NB4 (cell line): Measurements from ENCODE around the gene CELA3A.

ENCODE experiments used
- MAX ChIP-seq: IDR thresholded peaks from 2 replicates; pipeline ENCODE4 v1.6.1; 2011; ENCODE audit warnings: low read depth, low read length
- MYC ChIP-seq: IDR thresholded peaks from 2 replicates; pipeline ENCODE4 v1.6.1; 2011; ENCODE audit warnings: low read depth, low read length
- POLR2A ChIP-seq: IDR thresholded peaks from 2 replicates; pipeline ENCODE4 v1.6.1; 2011; ENCODE audit warnings: mild to moderate bottlenecking; ENCODE audit not compliant: insufficient read length; ENCODE audit errors: extremely low read depth
- TF ChIP-seq, protein P1 (sequence below): IDR thresholded peaks from one replicate; pipeline ENCODE4 v1.5.1; 2012; ENCODE audit warnings: low read depth, low read length

DNA sequence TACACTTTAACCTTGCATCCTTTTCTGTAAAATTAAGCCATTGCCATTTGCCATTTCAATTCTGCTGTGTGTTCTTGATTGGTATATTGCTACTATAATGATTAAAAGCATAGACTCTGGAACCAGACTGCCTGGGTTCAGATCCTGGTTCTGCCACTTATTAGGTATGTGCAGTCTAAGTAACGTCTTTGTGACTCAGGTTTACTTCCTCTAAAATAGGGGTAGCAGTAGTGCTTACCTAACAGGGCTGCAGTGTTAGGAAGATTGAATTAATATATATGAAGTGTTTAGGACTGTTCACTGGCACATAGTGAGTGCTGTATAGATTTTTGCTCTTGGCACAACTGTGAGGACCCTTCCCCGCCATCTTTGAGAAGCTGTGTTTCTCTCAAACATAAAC lies 55.5 kb downstream of the CELA3A start:
- no peak for TF ChIP-seq POLR2A
- TF ChIP-seq, protein P1, sequence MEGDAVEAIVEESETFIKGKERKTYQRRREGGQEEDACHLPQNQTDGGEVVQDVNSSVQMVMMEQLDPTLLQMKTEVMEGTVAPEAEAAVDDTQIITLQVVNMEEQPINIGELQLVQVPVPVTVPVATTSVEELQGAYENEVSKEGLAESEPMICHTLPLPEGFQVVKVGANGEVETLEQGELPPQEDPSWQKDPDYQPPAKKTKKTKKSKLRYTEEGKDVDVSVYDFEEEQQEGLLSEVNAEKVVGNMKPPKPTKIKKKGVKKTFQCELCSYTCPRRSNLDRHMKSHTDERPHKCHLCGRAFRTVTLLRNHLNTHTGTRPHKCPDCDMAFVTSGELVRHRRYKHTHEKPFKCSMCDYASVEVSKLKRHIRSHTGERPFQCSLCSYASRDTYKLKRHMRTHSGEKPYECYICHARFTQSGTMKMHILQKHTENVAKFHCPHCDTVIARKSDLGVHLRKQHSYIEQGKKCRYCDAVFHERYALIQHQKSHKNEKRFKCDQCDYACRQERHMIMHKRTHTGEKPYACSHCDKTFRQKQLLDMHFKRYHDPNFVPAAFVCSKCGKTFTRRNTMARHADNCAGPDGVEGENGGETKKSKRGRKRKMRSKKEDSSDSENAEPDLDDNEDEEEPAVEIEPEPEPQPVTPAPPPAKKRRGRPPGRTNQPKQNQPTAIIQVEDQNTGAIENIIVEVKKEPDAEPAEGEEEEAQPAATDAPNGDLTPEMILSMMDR, result no peak
- no peak for TF ChIP-seq MAX
- no peak for TF ChIP-seq MYC
